IPS-18c (cell line): Measurements from ENCODE around the gene ATP6V0E1.
"Not testable (repeated sequence)": the region's sequence is repeated elsewhere in the genome, so short reads cannot be mapped to it uniquely, and the experiment has no call there.

Experiments
- H3K4me3 ChIP-seq: 2 replicates; pipeline ENCODE4 v1.7.0; 2013; ENCODE audit warnings: low read depth, mild to moderate bottlenecking, low read length, moderate library complexity; ENCODE audit not compliant: insufficient read depth
- H3K9me3 ChIP-seq: one replicate; pipeline ENCODE4 v1.6.1; 2013; ENCODE audit warnings: mild to moderate bottlenecking, low read length, moderate library complexity; ENCODE audit not compliant: control insufficient read depth, insufficient read depth

ATP6V0E1 gene

DNA sequence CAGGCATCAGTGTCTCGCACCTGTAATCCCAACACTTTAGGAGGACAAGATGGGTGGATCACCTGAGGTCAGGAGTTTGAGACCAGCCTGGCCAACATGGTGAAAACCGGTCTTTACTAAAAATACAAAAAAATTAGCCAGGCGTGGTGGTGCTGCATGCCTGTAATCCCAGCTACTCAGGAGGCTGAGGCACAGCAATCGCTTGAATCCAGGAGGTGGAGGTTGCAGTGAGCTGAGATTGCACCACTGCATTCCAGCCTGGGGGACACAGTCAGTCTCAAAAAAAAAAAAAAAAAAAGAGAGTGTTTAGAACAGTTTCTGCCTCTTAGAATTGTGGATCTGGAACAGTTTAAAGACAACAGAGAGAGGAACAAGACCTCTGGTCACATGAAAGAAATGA is 92.9 kb downstream of the ATP6V0E1 start:
- not testable (repeated sequence) for H3K9me3 ChIP-seq, H3K4me3 ChIP-seq

DNA sequence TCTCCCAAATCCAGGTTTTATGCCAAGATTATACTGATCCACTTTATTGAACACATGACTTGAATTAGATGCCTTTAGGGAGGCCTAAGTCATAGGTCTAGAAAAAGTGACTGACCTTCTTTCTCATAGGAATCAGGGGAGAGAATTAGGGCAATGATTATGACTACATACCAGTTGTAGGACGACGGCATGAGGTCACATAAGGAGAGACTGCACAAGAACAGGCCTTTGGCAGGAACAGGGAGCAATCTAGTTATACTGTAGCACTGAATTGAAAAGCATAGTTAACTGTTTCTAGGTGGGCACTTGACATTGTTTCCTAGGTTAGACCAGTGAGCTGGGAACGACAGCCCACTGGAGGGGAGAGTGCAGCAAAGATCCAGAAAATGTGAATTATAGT is 95.3 kb downstream of the ATP6V0E1 start:
- Histone ChIP-seq H3K4me3 (no peak overlapping the region), H3K9me3 (no peaks in the 10 kb centered on the region)
